ENCODE measurements around the gene SPESP1. TPM values are rescaled to one million over a fixed set of nuclear protein-coding genes. Genes with fewer than 3 reads are reported as not detected.

The SPESP1 gene
- polyA plus RNA-seq, 1 donor (not counting 4 experiments of a cell fraction or from before 2014, with no cell fraction given) = 5.3 TPM

DNA sequence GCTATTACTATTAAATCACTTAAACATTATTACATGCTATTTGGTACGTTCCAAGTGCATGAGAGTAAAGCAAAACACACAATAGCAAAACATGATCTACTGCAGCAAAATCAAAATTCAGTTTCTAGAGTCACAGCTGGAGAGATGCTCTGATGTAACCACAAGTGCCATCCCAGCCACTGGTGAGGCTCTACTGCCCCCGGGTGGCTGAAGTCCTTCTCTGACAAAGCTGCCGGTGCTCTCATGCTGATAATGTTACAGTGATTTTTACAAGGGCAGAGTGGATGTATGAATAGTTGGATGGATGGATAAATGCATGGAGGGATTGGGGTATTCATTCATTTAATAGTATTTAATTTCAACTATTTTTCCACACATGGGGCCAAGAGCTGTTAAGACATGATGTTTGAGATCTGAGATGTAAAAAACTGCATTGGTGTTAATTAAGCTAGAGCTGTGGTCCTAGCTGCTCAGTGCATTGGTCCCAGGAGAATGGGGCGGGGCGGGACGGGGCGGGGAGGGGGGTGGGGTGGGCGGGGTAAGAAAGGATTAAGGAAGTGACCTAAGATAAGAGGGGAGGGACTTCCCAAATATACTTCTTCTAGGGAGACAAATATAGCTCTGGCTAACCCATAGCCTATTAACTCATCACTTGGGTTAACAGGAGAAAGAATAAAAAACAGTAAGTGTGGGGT lies 5.3 kb upstream of the SPESP1 start:
- Histone ChIP-seq H3K27me3 (ENCODE audit: control insufficient read depth, extremely low read depth, insufficient read depth, low read length) (no peaks in the 10 kb centered on the region), H3K4me2 (ENCODE audit: control insufficient read depth, extremely low read depth, insufficient read depth, low read depth, low read length) (no peak overlapping the region), H2AFZ (ENCODE audit: control insufficient read depth, low read length) (no peak overlapping the region), H3K4me1 (ENCODE audit: control insufficient read depth, extremely low read depth, insufficient read depth, low read length) (no peaks in the 10 kb centered on the region), H3K36me3 (ENCODE audit: control insufficient read depth in 2 of 2, extremely low read depth in 1 of 2, insufficient read depth in 2 of 2, low read length in 2 of 2) (no peaks in the 10 kb centered on the region), H3K79me2 (ENCODE audit: control insufficient read depth, insufficient read depth, low read length) (no peaks in the 10 kb centered on the region), H3K9me3 (ENCODE audit: control insufficient read depth, low read depth, low read length) (no peaks in the 10 kb centered on the region), H3K27ac (ENCODE audit: control insufficient read depth, insufficient read depth, low read length) (no peak overlapping the region), H3K9me1 (ENCODE audit: control insufficient read depth, extremely low read depth, insufficient read depth, low read length) (no peaks in the 10 kb centered on the region), H4K20me1 (ENCODE audit: control insufficient read depth, extremely low read depth, insufficient read depth, low read length) (no peaks in the 10 kb centered on the region), H3K9ac (ENCODE audit: control insufficient read depth, extremely low read depth, insufficient read depth, low read length) (no peak overlapping the region), H3K4me3 (ENCODE audit: control insufficient read depth in 2 of 3, extremely low read depth in 1 of 3, insufficient read depth in 2 of 3, low read depth in 1 of 3, low read length in 3 of 3) (no peak overlapping the region)
- peak; percentile 4 for DNase-seq (ENCODE audit: low read depth, low spot score)
- dilution Hi-C loops (cut with MboI; ENCODE audit: extremely low pct_ligation_motif_present, low sequenced_read_pairs) = no loop called here
- TF ChIP-seq EZH2 (IDR thresholded peaks at IDR 0.05; ENCODE audit: low read length) = no peak
- TF ChIP-seq, protein P1, sequence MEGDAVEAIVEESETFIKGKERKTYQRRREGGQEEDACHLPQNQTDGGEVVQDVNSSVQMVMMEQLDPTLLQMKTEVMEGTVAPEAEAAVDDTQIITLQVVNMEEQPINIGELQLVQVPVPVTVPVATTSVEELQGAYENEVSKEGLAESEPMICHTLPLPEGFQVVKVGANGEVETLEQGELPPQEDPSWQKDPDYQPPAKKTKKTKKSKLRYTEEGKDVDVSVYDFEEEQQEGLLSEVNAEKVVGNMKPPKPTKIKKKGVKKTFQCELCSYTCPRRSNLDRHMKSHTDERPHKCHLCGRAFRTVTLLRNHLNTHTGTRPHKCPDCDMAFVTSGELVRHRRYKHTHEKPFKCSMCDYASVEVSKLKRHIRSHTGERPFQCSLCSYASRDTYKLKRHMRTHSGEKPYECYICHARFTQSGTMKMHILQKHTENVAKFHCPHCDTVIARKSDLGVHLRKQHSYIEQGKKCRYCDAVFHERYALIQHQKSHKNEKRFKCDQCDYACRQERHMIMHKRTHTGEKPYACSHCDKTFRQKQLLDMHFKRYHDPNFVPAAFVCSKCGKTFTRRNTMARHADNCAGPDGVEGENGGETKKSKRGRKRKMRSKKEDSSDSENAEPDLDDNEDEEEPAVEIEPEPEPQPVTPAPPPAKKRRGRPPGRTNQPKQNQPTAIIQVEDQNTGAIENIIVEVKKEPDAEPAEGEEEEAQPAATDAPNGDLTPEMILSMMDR (optimal IDR thresholded peaks at IDR 0.05 in 1 of 3, IDR thresholded peaks at IDR 0.05 in 1 of 3, conservative IDR thresholded peaks at IDR 0.05 in 1 of 3; ENCODE audit: extremely low read depth in 1 of 3, insufficient read depth in 2 of 3, low read length in 3 of 3) = peak; percentile 86 to 97 (median 91)
- FAIRE-seq = peak; percentile 59

DNA sequence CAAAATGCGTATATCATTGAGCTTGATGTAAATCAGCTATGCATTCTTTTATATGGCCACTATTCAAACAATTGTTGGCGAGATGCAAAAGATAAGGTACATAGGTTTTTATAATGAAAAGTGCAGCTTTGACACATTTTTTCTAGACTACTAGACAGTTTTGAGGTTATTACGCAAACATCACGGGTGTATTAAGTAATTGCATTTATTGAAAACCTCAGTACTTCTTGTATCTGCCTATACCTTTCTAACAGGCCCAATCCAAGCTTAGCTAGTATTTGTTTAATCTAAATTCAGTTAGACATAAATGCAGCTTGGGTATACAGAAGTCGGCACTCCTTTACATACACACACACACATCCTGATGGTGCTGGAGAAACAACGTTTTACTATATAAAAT lies 2.7 kb downstream of the SPESP1 start:
- TF ChIP-seq EZH2 (IDR thresholded peaks at IDR 0.05; ENCODE audit: low read length) = no peak
- TF ChIP-seq, protein P1 (optimal IDR thresholded peaks at IDR 0.05 in 1 of 3, IDR thresholded peaks at IDR 0.05 in 1 of 3, conservative IDR thresholded peaks at IDR 0.05 in 1 of 3; ENCODE audit: extremely low read depth in 1 of 3, insufficient read depth in 2 of 3, low read length in 3 of 3) = no peak
- H3K79me2 ChIP-seq (ENCODE audit: control insufficient read depth, insufficient read depth, low read length) = no peaks in the 10 kb centered on the region
- H3K27ac ChIP-seq (ENCODE audit: control insufficient read depth, insufficient read depth, low read length) = no peak overlapping the region
- dilution Hi-C loops (cut with MboI; ENCODE audit: extremely low pct_ligation_motif_present, low sequenced_read_pairs) = no loop called here
- no peak overlapping the region for H3K4me2 ChIP-seq (ENCODE audit: control insufficient read depth, extremely low read depth, insufficient read depth, low read depth, low read length)
- H2AFZ ChIP-seq (ENCODE audit: control insufficient read depth, low read length) = no peak overlapping the region
- no peak overlapping the region for H3K9ac ChIP-seq (ENCODE audit: control insufficient read depth, extremely low read depth, insufficient read depth, low read length)
- DNase-seq (ENCODE audit: low read depth, low spot score) (no peak), FAIRE-seq (no peak)
- no peak overlapping the region for H3K4me3 ChIP-seq (ENCODE audit: control insufficient read depth in 2 of 3, extremely low read depth in 1 of 3, insufficient read depth in 2 of 3, low read depth in 1 of 3, low read length in 3 of 3)
- H3K9me1 ChIP-seq (ENCODE audit: control insufficient read depth, extremely low read depth, insufficient read depth, low read length) = no peaks in the 10 kb centered on the region
- H3K36me3 ChIP-seq (ENCODE audit: control insufficient read depth in 2 of 2, extremely low read depth in 1 of 2, insufficient read depth in 2 of 2, low read length in 2 of 2) = no peaks in the 10 kb centered on the region
- no peaks in the 10 kb centered on the region for H3K27me3 ChIP-seq (ENCODE audit: control insufficient read depth, extremely low read depth, insufficient read depth, low read length)
- H4K20me1 ChIP-seq (ENCODE audit: control insufficient read depth, extremely low read depth, insufficient read depth, low read length) = no peaks in the 10 kb centered on the region
- H3K9me3 ChIP-seq (ENCODE audit: control insufficient read depth, low read depth, low read length) = no peaks in the 10 kb centered on the region
- no peaks in the 10 kb centered on the region for H3K4me1 ChIP-seq (ENCODE audit: control insufficient read depth, extremely low read depth, insufficient read depth, low read length)

Data from keratinocyte (primary cell).